ENCODE measurements around the gene ANO1.

The ANO1 gene

GRCh38 chr11:70140711-70141485 lies 62.8 kb downstream of the ANO1 start:
- no peak for DNase-seq

DNA sequence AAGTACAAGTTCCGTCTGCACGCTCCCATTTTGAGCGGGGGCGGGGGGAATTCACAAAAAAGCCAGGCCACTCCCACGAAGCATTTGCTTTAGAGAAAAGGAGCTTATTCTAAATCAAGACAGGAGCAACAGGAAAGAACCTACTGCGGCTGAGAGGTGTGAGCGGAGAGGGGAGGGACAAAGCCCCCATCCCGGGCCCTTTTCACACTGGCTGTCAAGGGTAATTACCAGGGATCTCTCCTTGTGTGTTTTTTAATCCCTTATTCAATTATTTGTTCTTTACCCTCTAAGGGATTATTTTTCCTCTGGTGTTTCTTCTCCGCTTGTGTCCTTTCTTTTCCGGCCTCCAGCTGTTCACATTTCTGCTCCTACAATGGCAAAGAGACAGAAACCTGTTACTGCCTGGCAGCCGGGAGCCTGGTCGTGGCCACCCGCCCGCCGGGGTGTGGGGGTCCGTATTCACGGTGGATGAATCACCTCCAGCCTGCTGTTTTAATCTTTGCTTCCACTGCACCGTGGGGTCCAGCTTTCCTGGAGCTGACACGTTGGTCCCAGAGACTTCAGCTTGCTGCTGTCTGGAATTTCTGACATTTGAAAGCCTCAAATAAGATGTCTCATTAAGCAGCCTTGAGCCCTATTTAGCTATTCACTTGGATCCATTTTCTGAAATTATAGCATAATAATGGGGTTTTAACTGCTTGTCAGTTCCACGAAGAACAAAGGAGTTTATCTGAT lies 63.5 kb downstream of the ANO1 start:
- no peak for DNase-seq

- DNase-seq, result no peak
Observed at GRCh38 chr11:70142221-70142875, 64.2 kb downstream of the ANO1 start.

DNA sequence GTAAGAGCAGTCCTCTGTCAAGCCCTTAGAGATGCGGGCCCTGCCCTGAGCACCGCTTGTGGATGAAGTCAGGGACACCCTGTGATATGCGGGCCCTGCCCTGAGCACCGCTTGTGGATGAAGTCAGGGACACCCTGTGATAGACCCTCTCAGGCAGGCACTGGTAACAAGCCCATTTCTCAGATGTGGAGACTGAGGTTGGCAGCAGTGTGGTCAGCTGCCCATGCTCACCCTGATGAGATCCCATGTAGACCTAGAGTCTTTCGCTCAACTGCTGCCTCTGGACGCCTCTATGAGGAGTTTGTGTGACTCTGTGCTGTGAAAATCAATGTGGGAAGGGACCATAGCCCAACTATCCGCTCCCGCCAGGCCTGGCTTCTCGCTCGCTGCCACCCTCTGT lies 66.1 kb downstream of the ANO1 start:
- DNase-seq, result no peak

- DNase-seq, result no peak
Observed at GRCh38 chr11:70145071-70145470, 67.0 kb downstream of the ANO1 start.

GRCh38 chr11:70145841-70146240 lies 67.7 kb downstream of the ANO1 start:
- no peak for DNase-seq

DNA sequence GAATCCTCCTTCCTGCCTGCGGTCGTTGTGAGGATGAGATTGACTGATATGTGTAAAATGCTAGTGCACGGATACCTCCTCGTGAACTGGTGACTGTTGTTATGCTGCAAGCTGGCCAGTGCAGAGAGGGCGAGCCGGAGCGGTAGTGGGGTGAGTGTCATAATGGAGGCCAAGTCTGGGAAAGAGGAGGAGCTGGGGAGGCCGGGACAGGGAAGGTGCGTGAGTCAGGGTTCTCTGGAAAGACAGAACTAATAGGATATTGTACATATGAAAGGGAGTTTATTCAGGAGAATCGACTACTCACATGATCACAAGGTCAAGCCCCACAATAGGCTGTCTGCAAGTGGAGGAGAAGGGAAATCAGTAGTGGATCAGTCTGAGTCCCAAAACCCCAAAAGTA lies 68.2 kb downstream of the ANO1 start:
- no peak for DNase-seq

GRCh38 chr11:70146895-70147520 lies 68.9 kb downstream of the ANO1 start:
- no peak for DNase-seq

DNA sequence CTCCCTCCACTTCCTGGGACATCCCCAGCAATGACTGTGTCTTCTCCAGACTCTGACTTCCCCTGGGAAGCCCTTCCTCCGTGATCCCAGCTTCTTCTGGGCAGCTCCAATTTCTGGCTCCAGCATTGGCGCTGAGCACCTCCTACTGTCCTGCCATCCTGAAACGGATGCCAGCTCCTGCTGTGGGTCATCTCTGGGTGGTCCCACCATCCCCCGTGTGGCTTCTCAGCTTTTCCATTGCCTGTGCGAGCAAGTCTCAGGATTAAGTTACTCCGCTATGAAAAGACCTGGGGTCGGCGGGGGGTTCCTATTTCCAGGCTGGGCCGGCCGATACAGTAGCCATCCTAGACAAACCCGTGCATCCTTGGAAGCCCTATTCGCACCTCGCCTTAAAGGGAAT lies 69.6 kb downstream of the ANO1 start:
- DNase-seq, result no peak

DNA sequence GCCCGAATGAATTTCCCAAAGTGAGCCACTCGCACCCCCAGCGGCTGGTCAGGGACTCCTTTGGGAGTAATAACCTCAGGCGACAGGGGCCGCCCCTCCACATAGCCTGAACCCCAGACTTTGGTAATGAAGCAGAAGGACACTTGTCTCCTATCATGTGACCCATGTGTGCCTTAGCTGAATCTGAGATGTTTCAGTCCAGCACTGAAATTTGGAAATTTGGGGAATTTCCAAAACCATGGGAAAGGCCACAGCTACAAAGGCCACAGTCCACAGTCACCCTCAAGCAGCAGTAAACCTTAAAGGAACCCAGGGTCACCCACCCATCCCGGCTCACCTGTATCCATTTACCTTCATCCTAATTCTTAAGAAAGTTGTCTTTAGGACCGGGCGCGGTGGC lies 73.6 kb downstream of the ANO1 start:
- no peak for DNase-seq

- no peak for DNase-seq
Observed at GRCh38 chr11:70153133-70153727, 75.1 kb downstream of the ANO1 start.

DNA sequence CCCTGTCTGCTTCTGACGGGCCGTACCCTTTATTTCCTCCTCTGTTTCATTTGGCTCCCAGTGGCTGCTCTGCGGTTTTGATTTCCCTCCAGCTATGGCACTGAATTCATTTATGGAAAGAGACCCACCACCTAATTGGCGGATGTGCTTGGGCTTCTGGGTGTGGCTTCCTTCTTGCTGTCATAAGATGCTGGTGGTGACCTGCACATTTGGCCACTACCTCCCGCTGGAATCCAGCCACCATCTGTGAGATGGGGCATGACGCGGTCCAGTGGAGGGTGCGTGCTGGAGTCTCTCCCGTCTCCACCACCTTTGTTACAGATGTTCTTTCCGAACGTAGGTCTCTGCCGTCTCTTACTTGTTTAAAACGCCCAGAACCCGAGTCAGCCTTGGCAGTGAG lies 77.3 kb downstream of the ANO1 start:
- no peak for DNase-seq

DNA sequence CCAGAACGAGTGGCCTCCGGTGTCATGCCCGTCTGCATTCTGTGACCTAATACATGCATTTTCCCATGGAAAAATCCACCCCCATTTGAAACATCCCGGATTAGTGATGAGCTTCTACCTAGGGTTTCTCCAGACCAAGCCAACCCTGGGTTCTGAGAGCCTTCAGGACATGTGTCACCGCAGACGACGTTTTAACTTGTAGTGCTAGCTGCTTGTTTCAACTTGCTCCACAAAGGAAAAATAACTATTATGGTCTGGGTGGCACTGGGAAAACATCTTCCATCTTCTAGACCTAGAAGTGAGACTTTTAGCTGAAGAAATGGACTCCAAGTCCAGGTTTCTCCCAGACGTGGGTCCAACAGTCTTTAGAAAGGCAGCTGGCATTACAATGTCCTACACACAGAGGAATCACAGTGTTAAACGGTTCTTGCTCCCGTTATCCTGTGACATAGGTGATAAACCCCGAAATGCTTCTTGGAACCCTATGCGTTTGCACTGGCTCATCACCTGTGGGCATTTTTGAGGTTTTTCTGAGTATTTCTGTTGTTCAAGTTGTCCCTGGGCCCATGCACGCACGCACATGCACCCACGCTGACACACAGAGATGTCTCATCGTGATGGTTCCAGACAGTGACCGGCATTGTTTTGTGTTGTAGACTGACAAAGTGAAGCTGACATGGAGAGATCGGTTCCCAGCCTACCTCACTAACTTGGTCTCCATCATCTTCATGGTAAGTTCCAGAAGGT lies 78.3 kb downstream of the ANO1 start:
- no peak for DNase-seq

GRCh38 chr11:70158201-70158600 lies 80.1 kb downstream of the ANO1 start:
- DNase-seq, result no peak

GRCh38 chr11:70158757-70159389 lies 80.8 kb downstream of the ANO1 start:
- no peak for DNase-seq

DNA sequence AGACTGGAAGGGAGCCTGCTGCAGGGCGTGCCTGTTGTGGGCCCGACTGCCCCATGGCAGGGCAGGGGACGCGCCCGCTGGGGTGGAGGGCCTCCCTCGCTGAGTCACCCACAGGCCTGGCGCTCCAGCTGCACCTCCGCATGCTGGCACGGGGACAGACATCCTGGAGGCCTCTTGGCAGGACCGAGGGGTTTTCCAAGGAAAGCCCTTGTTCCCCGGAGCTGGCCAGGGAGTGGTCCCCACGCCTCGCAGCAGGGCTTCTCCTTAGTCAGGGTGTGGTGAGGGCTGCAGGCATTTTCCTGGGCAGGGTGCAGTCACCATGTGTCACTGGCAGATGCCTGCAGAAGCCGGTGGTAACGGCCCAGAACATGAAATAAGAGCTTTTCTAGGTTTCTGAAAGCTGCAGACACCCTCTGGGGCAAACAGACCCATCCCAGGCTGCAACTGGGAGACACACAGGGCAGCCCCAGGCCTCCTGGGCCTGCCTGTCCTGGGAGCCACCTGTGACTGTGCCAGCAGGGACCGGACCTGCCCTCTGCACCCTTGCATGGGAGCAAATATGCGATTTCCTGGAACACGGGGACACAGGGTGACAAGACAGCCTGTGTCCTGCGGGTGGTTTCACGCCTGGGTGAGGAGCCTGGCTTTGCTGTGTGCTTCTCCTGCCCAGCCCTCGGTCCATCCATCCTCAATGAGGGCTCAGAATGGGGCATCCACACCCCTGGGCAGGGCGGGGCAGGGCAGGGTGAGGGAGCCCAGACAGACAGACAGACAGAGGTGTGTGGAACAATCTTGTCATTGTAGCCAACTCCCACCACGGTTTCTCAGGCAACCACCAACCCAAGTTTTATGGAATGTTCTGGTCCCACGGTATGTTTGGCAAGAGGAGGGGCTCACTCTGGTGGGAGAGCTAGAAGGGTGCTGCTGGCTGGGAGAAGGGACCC lies 81.8 kb downstream of the ANO1 start:
- no peak for DNase-seq

DNA sequence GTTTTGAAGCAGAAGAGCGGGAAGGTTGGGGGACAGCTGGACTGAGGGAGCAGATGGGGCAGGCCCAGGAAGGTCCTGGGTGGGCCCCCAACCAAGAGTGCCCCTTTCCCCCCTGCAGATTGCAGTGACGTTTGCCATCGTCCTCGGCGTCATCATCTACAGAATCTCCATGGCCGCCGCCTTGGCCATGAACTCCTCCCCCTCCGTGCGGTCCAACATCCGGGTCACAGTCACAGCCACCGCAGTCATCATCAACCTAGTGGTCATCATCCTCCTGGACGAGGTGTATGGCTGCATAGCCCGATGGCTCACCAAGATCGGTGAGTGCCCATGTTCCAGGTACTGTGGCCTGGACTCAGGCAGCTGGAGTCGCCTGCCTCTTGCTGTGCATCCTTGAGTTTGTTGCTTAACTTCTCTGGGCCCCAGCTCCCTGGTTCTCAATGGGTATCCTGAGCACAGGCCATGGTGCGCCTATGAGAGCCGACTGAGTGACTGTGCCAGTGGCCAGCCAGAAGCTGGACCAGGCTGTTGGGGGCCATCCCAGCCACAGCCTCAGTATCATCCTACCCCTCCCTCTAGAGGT lies 83.0 kb downstream of the ANO1 start:
- no peak for DNase-seq

DNA sequence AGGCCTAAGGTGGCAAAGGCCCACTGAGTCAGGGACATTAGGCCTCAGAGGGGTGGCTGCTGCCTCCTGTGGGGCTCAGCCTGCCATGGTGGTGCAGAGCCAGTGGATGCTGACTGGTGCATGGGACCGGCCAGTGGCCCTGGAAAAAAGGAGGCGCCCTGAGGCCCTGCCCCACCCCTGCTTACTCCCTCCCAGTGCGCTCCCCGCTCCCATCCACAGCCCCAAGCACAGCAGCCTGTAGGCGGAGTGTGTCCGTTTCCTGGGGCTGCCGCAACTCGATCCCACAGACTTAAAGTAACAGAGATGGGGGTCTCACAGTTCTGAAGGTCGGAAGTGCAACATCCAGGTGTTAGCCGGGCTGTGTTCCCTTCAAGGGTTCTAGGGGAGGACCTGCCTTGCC lies 86.6 kb downstream of the ANO1 start:
- no peak for DNase-seq

DNA sequence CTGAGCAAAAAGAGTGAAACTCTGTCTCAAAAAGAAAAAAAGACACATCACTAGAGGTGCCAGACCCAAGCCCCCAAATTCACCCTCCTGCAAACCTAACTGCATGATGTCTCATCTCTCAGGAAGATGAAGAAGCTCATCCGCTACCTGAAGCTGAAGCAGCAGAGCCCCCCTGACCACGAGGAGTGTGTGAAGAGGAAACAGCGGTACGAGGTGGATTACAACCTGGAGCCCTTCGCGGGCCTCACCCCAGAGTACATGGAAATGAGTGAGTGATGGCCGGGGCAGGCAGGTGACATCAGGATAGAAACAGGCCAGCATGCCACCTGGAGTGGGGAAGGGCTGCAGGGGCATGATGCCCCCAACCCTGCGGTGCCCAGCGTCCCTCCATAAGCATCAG lies 89.0 kb downstream of the ANO1 start:
- no peak for DNase-seq

GRCh38 chr11:70167723-70168404 lies 89.7 kb downstream of the ANO1 start:
- DNase-seq, result no peak
